ENCODE results near the gene PRDX3. TPM values are rescaled to one million over a fixed set of nuclear protein-coding genes. Genes with fewer than 3 reads are reported as not detected.
"Not testable (repeated sequence)": the region's sequence is repeated elsewhere in the genome, so short reads cannot be mapped to it uniquely, and the experiment has no call there.

The PRDX3 gene
- total RNA-seq, 1 experiment from 2014 or later: 94.4 TPM

- DNase-seq (ENCODE audit: unreplicated experiment): no peak
- BruUV-seq (replicated peaks): no TSS peak
- H3K36me3 Mint-ChIP-seq (ENCODE audit: insufficient read depth, unreplicated experiment): no peaks in the 10 kb centered on the region
- POLR2A ChIA-PET: interaction anchor here (0.7 to 2.2 kb wide), 12 partner anchors 9 to 359 kb away, joined by 3 to 14 read pairs (median 4); partner anchors contain the start of genes DENND10, GRK5 and PRDX3
- no peaks in the 10 kb centered on the region for H3K9me3 Mint-ChIP-seq (ENCODE audit: unreplicated experiment)
- H3K27ac Mint-ChIP-seq (ENCODE audit: low read depth, unreplicated experiment): peak overlapping the region; percentile 73
- no peak overlapping the region for H3K4me3 Mint-ChIP-seq (ENCODE audit: unreplicated experiment)
- no peaks in the 10 kb centered on the region for H3K27me3 Mint-ChIP-seq (ENCODE audit: insufficient read depth, unreplicated experiment)
- H3K4me1 Mint-ChIP-seq (ENCODE audit: insufficient read depth, unreplicated experiment): peaks cover 18% of the 10 kb centered on the region
- intact Hi-C loops (cut with micrococcal nuclease): no loop called here
- CTCF ChIA-PET: interaction anchor here (0.5 to 3.5 kb wide), 8 partner anchors 9 to 528 kb away, joined by 3 to 21 read pairs (median 3); no protein-coding TSS in a partner anchor
- TF ChIP-seq CTCF (IDR thresholded peaks at IDR 0.05; ENCODE audit: unreplicated experiment): no peak
These were observed 11.2 kb upstream of the PRDX3 start for GRCh38 chr10:119189811-119190282.

DNA sequence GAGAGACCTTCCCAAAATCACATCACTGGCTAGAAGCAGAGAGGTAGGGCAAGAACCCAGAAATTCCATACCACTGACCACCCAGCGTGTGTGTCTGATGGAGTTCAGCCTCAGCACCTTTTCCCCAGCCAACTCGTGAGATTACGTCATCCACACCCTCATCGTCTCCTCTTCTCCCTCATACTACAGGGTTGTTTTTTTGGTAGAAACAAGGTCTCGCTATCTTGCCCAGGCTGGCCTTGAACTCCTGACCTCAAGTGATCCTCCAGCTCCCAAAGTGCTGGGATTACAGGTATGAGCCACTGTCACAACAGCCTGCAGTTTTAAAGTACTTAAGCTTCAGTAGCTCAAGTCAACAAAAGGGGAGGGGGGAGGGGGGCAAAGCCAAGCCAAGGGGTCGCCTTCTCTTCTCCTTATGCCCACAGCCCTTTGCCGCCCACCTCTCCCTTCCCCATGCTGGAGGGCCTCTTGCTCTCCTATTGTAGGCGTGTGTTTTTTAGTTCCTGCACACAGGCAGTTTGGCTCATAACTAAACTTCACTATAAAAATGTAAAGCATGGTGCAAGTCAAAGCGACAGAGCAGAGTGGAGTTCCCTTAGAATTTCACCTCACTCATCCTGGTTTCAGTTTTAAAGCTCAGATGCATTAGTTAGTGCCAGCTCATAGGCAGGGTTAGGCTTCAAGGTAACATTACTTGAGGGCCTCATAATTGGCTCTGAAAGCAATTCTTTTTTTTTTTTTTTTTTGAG is 5.2 kb upstream of the PRDX3 start:
- ChIA-PET POLR2A (no interaction called here), CTCF (interaction anchor here (0.6 to 1.3 kb wide), 2 partner anchors 16 to 42 kb away, joined by 3 to 5 read pairs; no protein-coding TSS in a partner anchor)
- intact Hi-C loops (cut with micrococcal nuclease): no loop called here
- DNase-seq (ENCODE audit: unreplicated experiment): no peak
- no peak overlapping the region for H3K27ac Mint-ChIP-seq (ENCODE audit: low read depth, unreplicated experiment)
- no peaks in the 10 kb centered on the region for H3K27me3 Mint-ChIP-seq (ENCODE audit: insufficient read depth, unreplicated experiment)
- H3K9me3 Mint-ChIP-seq (ENCODE audit: unreplicated experiment): no peaks in the 10 kb centered on the region
- no peaks in the 10 kb centered on the region for H3K4me1 Mint-ChIP-seq (ENCODE audit: insufficient read depth, unreplicated experiment)
- TF ChIP-seq CTCF (IDR thresholded peaks at IDR 0.05; ENCODE audit: unreplicated experiment): no peak
- no peak overlapping the region for H3K4me3 Mint-ChIP-seq (ENCODE audit: unreplicated experiment)
- no peaks in the 10 kb centered on the region for H3K36me3 Mint-ChIP-seq (ENCODE audit: insufficient read depth, unreplicated experiment)
- no TSS peak for BruUV-seq (replicated peaks)

GRCh38 chr10:119180850-119181400 is 2.3 kb upstream of the PRDX3 start:
- POLR2A ChIA-PET: interaction anchor here (0.7 to 1.5 kb wide), 3 partner anchors 9 to 405 kb away, joined by 3 to 13 read pairs (median 5); no protein-coding TSS in a partner anchor
- H3K27me3 Mint-ChIP-seq (ENCODE audit: insufficient read depth, unreplicated experiment); H3K36me3 Mint-ChIP-seq (ENCODE audit: insufficient read depth, unreplicated experiment); BruUV-seq (replicated peaks); H3K27ac Mint-ChIP-seq (ENCODE audit: low read depth, unreplicated experiment); H3K4me3 Mint-ChIP-seq (ENCODE audit: unreplicated experiment); H3K9me3 Mint-ChIP-seq (ENCODE audit: unreplicated experiment); intact Hi-C loops (cut with micrococcal nuclease); DNase-seq (ENCODE audit: unreplicated experiment); H3K4me1 Mint-ChIP-seq (ENCODE audit: insufficient read depth, unreplicated experiment): not testable (repeated sequence)
- CTCF ChIA-PET: interaction anchor here (0.8 kb wide), 1 partner anchor 9 kb away, joined by 3 read pairs; no protein-coding TSS in a partner anchor

DNA sequence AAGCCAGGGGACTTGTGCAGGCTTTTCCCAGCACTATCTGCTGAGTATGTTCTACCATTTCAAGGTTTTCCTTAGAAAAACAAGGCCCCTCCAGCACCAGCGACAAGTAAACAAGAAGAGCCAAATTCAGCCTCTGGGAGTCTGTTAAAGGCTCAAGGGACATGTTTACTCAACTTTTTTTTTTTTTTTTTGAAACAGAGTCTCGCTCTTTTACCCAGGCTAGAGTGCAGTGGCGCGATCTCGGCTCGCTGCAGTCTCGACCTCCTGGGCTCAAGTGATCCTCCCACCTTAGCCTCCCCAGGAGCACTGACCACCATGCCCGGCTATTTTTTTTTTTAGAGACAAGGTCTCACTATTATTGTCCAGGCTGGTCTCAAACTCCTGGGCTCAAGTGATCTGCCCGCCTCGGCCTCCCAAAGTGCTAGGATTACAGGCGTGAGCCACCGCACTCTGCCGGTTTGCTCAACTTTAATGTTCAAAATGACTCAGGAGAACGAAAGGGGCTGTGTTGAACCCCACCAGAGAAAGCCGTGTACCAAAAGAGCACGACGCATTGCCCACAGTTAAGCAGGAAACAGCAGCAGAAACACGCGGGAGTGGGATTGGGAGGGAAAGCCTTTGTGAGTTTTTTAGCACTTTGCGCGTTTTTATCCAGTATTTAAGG is 772 bp downstream of the PRDX3 start:
- intact Hi-C loops (cut with micrococcal nuclease): no loop called here
- H3K9me3 Mint-ChIP-seq (ENCODE audit: unreplicated experiment): no peaks in the 10 kb centered on the region
- H3K27ac Mint-ChIP-seq (ENCODE audit: low read depth, unreplicated experiment): peak overlapping the region; percentile 89
- TF ChIP-seq CTCF (IDR thresholded peaks at IDR 0.05; ENCODE audit: unreplicated experiment): no peak
- ChIA-PET POLR2A (no interaction called here), CTCF (no interaction called here)
- no TSS peak for BruUV-seq (replicated peaks)
- H3K4me1 Mint-ChIP-seq (ENCODE audit: insufficient read depth, unreplicated experiment): peaks cover 11% of the 10 kb centered on the region
- no peaks in the 10 kb centered on the region for H3K27me3 Mint-ChIP-seq (ENCODE audit: insufficient read depth, unreplicated experiment)
- H3K36me3 Mint-ChIP-seq (ENCODE audit: insufficient read depth, unreplicated experiment): peaks cover 21% of the 10 kb centered on the region
- peak overlapping the region; percentile 85 for H3K4me3 Mint-ChIP-seq (ENCODE audit: unreplicated experiment)
- DNase-seq (ENCODE audit: unreplicated experiment): no peak
